HL-60 (cell line): ENCODE results near the gene TTC32.

Experiments used
- DNase-seq, 2 experiments: peaks; one replicate each; pipeline ENCODE4 v3.0.0-alpha.2; 2010 to 2020; ENCODE audit warnings: low read depth in 1 of 2, low spot score in 1 of 2
- H3K27ac ChIP-seq: fragments of 250-450 bp; sonication (Bioruptor Pico); replicated peaks from 2 replicates; pipeline ENCODE4 v1.5.1; 2020; ENCODE audit warnings: mild to moderate bottlenecking, moderate library complexity
- H3K27me3 ChIP-seq: fragments of 250-450 bp; sonication (Bioruptor Pico); 2 replicates; pipeline ENCODE4 v1.5.1; 2021; ENCODE audit warnings: mild to moderate bottlenecking, moderate library complexity; ENCODE audit not compliant: insufficient read depth, poor library complexity, severe bottlenecking
- H3K4me3 ChIP-seq: replicated peaks from 2 replicates; pipeline ENCODE4 v1.5.1; 2011; ENCODE audit warnings: mild to moderate bottlenecking, control low read depth, low read length; ENCODE audit not compliant: insufficient read depth
- GABPA ChIP-seq: IDR thresholded peaks from 2 replicates; pipeline ENCODE4 v1.6.1; 2012; ENCODE audit warnings: low read depth
- POLR2AphosphoS5 ChIP-seq: IDR thresholded peaks from 2 replicates; pipeline ENCODE4 v1.6.1; 2012; ENCODE audit warnings: low read depth
- REST ChIP-seq: IDR thresholded peaks from 2 replicates; pipeline ENCODE4 v1.6.1; 2012; ENCODE audit warnings: low read depth; ENCODE audit not compliant: insufficient replicate concordance
- SPI1 ChIP-seq: IDR thresholded peaks from 2 replicates; pipeline ENCODE4 v1.6.1; 2012; ENCODE audit warnings: low read depth, mild to moderate bottlenecking, borderline replicate concordance
- TF ChIP-seq, protein P1 (sequence below): IDR thresholded peaks from one replicate; pipeline ENCODE4 v1.5.1; 2011; ENCODE audit warnings: low read length, control low read depth, inconsistent platforms; ENCODE audit not compliant: insufficient read depth

Gene TTC32

DNA sequence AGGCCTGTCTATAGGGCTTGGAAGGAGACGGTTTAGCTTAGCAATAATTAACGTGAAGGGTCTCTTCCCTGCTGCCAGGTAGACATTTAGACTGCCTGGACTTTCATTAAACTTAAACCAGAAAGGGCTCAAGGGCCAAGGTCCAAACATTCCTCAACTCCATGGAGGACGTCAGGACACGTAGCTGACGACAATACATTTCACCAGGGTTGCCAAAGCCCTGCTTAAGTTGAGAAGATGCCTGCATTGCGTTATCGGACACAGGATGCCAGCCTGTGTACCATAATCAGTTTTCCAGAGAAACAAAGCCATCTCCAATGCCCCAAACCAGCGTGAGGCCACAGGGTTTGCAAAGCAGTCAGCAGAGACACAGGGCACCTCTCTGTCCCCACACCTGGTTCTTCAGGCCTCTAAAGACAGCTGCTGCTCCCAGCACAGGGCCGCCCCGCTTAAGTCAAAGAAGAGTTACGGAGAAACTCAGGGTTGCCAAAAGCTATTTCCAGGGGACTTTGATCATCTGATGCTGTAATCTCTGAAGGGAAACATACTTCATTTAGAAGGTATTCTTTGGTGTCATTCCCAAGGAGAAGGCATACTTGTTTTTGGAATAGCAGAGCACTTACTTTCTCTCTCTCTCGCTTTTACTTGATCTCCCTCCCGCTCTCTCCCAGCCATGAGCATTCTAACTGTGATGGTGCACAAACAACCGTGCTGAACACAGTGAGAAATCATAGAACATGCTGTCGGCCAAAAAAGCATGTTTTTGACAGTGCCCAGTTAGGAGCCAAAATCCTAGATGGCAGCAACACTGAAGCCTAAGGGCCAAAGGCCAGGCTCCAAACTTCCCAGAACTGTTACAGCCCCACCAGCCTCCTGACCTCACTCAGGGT is 46.0 kb downstream of the TTC32 start:
- no peak overlapping the region for H3K27ac ChIP-seq
- H3K4me3 ChIP-seq, result no peak overlapping the region
- H3K27me3 ChIP-seq, result peaks cover 5% of the 10 kb centered on the region
- TF ChIP-seq, protein P1, sequence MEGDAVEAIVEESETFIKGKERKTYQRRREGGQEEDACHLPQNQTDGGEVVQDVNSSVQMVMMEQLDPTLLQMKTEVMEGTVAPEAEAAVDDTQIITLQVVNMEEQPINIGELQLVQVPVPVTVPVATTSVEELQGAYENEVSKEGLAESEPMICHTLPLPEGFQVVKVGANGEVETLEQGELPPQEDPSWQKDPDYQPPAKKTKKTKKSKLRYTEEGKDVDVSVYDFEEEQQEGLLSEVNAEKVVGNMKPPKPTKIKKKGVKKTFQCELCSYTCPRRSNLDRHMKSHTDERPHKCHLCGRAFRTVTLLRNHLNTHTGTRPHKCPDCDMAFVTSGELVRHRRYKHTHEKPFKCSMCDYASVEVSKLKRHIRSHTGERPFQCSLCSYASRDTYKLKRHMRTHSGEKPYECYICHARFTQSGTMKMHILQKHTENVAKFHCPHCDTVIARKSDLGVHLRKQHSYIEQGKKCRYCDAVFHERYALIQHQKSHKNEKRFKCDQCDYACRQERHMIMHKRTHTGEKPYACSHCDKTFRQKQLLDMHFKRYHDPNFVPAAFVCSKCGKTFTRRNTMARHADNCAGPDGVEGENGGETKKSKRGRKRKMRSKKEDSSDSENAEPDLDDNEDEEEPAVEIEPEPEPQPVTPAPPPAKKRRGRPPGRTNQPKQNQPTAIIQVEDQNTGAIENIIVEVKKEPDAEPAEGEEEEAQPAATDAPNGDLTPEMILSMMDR, result no peak
- no peak for TF ChIP-seq SPI1
- no peak for TF ChIP-seq GABPA
- no peak for TF ChIP-seq POLR2AphosphoS5
- TF ChIP-seq REST, result no peak
- DNase-seq, result no peak

DNA sequence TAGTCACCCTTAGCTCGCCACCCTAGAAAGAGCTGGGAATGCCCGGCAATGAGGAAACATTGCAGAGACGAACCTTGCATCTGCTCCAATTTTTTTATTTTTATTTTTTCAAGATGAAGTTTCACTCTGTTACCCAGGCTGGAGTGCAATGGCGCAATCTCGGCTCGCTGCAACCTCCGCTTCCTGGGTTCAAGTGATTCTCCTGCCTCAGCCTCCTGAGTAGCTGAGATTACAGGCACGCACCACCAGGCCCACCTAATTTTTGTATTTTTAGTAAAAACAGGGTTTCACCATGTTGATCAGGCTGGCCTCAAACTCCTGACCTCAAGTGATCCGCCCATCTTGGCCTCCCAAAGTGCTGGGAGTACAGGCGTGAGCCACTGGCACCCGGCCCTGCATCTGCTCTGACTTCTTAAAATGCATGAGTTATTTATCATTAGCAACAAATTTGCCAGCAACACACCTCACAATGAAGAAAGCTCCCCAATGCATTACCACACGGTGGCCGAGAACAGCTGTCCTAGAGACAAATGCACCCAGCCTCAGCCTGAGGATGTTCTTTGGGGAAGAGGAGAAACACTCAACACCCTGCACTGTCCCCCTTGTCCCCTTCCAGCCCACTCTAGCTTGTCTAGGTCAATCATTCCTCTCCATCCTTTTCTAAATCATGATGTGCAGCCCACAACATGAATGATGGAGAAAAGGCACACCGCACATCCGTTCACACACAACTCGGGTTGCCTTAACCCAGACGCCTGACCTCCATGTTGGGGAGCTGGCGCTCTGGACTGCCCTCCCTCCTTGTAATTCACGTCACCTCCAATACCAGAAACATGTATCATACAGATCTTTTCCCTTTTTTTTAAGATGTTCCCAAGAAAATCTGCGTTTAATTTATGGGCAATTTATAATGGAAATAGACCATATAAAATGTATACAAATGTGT is 46.9 kb downstream of the TTC32 start:
- DNase-seq, result no peak
- Histone ChIP-seq H3K4me3 (no peak overlapping the region), H3K27me3 (peaks cover 5% of the 10 kb centered on the region), H3K27ac (no peak overlapping the region)
- TF ChIP-seq GABPA, result no peak
- TF ChIP-seq, protein P1, result no peak
- TF ChIP-seq SPI1, result no peak
- TF ChIP-seq REST, result no peak

DNA sequence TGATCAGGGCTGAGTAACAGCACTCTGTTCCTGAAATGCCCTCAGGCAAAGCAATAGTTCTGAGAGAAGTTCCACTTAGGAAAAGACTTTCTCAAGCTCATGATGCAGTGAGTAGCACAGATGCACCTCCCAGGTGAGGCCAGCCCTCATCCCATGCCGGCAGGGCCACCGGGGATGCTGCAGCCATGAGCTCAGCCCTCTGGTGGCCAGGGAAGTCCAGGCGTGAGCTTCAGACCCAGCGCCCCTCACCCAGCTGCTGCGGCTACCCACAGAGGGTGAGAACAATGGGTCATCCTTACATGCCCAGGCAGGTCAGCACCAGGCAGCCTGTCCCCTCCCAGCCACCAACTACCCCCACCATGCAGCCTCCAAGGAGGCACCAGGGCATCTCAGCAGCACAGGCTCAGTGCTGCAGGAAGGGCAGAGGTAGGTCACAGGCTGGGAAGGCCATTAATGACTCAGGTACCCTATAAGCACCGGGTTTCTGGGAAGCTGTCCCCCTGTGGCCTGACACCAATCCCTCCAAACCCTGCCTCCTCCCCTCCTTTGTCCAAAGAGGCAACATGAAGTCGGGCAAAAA is 50.6 kb downstream of the TTC32 start:
- no peak overlapping the region for H3K27ac ChIP-seq
- TF ChIP-seq POLR2AphosphoS5 (no peak), REST (no peak), GABPA (no peak), SPI1 (no peak)
- TF ChIP-seq, protein P1, result no peak
- no peaks in the 10 kb centered on the region for H3K27me3 ChIP-seq
- DNase-seq, result no peak
- no peak overlapping the region for H3K4me3 ChIP-seq
